Lower leg skin (tissue), 3 donors: ENCODE results near the gene MYH7B.

Experiments used
- POLR2A ChIP-seq, 2 donors: fragments of 450-650 bp; IDR thresholded peaks; one replicate each; pipeline ENCODE4 v1.6.1; 2016 to 2017; ENCODE audit warnings: antibody characterized with exemption in 2 of 2, mild to moderate bottlenecking in 1 of 2, moderate library complexity in 1 of 2
- TF ChIP-seq, protein P1 (sequence below), 3 donors: fragments of 450-650 bp; IDR thresholded peaks; one replicate each; pipeline ENCODE4 v1.5.1; 2016; ENCODE audit warnings: antibody characterized with exemption in 3 of 3, mild to moderate bottlenecking in 3 of 3, moderate library complexity in 2 of 3

GRCh38 chr20:34949120-34949519 is 6.5 kb upstream of the MYH7B start:
- TF ChIP-seq, protein P1, sequence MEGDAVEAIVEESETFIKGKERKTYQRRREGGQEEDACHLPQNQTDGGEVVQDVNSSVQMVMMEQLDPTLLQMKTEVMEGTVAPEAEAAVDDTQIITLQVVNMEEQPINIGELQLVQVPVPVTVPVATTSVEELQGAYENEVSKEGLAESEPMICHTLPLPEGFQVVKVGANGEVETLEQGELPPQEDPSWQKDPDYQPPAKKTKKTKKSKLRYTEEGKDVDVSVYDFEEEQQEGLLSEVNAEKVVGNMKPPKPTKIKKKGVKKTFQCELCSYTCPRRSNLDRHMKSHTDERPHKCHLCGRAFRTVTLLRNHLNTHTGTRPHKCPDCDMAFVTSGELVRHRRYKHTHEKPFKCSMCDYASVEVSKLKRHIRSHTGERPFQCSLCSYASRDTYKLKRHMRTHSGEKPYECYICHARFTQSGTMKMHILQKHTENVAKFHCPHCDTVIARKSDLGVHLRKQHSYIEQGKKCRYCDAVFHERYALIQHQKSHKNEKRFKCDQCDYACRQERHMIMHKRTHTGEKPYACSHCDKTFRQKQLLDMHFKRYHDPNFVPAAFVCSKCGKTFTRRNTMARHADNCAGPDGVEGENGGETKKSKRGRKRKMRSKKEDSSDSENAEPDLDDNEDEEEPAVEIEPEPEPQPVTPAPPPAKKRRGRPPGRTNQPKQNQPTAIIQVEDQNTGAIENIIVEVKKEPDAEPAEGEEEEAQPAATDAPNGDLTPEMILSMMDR (IDR thresholded peaks at IDR 0.05), result no peak
- TF ChIP-seq POLR2A (IDR thresholded peaks at IDR 0.05), result no peak
